ENCODE data around the gene ARHGEF10L. TPM values are rescaled to one million over a fixed set of nuclear protein-coding genes. Genes with fewer than 3 reads are reported as not detected.

ARHGEF10L gene
- total and polyA plus RNA-seq, 2 donors, result 1.9 to 11.5 TPM

- Histone ChIP-seq H3K36me3 (ENCODE audit: control insufficient read depth in 2 of 2, insufficient read depth in 2 of 2, low read length in 1 of 2) (no peaks in the 10 kb centered on the region), H3K4me1 (ENCODE audit: control insufficient read depth in 2 of 2, insufficient read depth in 2 of 2, low read length in 2 of 2) (no peaks in the 10 kb centered on the region), H3K4me3 (ENCODE audit: low read length in 2 of 2) (no peak overlapping the region), H3K27ac (ENCODE audit: low read depth in 1 of 2, low read length in 1 of 2) (no peak overlapping the region), H3K9me3 (ENCODE audit: control insufficient read depth in 2 of 2, insufficient read depth in 1 of 2, low read length in 1 of 2) (no peaks in the 10 kb centered on the region), H3K27me3 (ENCODE audit: control insufficient read depth in 2 of 2, insufficient read depth in 1 of 2, low read length in 1 of 2) (no peaks in the 10 kb centered on the region)
- WGBS, result 84% methylated on average over 5 of the region's 5 CpGs
- DNase-seq (ENCODE audit: low read depth in 6 of 9, low spot score in 9 of 9), result no peak
Measured at GRCh38 chr1:17713993-17714392, 174.5 kb downstream of the ARHGEF10L start.

DNA sequence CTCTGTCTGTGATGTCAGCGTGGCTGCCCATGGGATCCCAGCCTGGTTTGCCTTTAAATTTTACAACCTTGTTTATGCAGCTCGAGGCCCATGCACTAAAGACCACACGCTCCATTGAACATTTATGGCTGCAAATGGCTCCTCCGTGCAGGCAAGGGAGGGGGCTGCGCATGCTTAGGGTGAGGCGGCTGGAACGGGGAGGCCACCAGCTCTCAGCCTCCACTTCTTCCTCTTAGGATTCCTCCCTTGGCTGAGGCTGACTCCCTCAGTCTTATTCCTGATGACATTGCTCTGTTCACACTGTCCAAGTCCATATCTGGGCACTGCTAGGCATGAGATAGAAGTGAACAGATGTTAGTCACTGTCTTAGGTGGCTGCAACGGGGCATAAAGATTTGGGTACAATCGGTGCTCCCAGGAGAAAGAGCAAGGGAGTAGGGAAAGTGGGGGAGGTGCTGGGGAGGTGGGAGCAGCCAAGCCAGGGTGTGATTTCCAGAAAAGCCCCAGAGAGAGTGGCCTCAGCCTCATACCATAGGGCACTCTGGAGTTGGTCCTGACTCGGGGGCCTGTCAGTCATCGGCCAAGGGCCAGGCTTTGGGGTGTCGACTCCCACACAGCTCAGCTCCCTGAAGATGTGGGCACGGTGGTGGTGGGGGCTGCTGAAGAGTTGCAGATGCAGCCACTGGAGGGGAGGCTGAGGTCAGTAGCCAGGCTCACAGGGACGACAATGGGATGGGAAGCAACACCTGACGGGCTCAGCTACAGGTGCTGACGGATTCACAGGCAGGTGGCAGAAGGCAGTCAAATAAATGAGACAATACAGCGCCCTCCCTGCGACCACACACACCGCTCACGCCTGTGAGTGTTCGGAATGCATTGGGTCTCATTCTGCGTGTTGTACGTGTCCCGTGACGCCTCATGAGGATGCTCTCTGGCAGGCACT, 178.4 kb downstream of the ARHGEF10L start:
- Histone ChIP-seq H3K4me1 (ENCODE audit: control insufficient read depth in 2 of 2, insufficient read depth in 2 of 2, low read length in 2 of 2) (no peaks in the 10 kb centered on the region), H3K27ac (ENCODE audit: low read depth in 1 of 2, low read length in 1 of 2) (no peak overlapping the region), H3K27me3 (ENCODE audit: control insufficient read depth in 2 of 2, insufficient read depth in 1 of 2, low read length in 1 of 2) (no peaks in the 10 kb centered on the region), H3K36me3 (ENCODE audit: control insufficient read depth in 2 of 2, insufficient read depth in 2 of 2, low read length in 1 of 2) (no peaks in the 10 kb centered on the region), H3K4me3 (ENCODE audit: low read length in 2 of 2) (no peak overlapping the region), H3K9me3 (ENCODE audit: control insufficient read depth in 2 of 2, insufficient read depth in 1 of 2, low read length in 1 of 2) (no peaks in the 10 kb centered on the region)
- no peak for DNase-seq (ENCODE audit: low read depth in 6 of 9, low spot score in 9 of 9)
- WGBS, result 82% methylated on average over 25 of the region's 25 CpGs

- Histone ChIP-seq H3K4me3 (ENCODE audit: low read length in 2 of 2) (no peak overlapping the region), H3K9me3 (ENCODE audit: control insufficient read depth in 2 of 2, insufficient read depth in 1 of 2, low read length in 1 of 2) (no peaks in the 10 kb centered on the region), H3K36me3 (ENCODE audit: control insufficient read depth in 2 of 2, insufficient read depth in 2 of 2, low read length in 1 of 2) (no peaks in the 10 kb centered on the region), H3K27ac (ENCODE audit: low read depth in 1 of 2, low read length in 1 of 2) (no peak overlapping the region), H3K4me1 (ENCODE audit: control insufficient read depth in 2 of 2, insufficient read depth in 2 of 2, low read length in 2 of 2) (no peaks in the 10 kb centered on the region), H3K27me3 (ENCODE audit: control insufficient read depth in 2 of 2, insufficient read depth in 1 of 2, low read length in 1 of 2) (no peaks in the 10 kb centered on the region)
- 78% methylated on average over 5 of the region's 5 CpGs for whole genome bisulfite sequencing
- DNase-seq (ENCODE audit: low read depth in 6 of 9, low spot score in 9 of 9), result no peak
Measured at GRCh38 chr1:17719874-17720273, 180.4 kb downstream of the ARHGEF10L start.

DNA sequence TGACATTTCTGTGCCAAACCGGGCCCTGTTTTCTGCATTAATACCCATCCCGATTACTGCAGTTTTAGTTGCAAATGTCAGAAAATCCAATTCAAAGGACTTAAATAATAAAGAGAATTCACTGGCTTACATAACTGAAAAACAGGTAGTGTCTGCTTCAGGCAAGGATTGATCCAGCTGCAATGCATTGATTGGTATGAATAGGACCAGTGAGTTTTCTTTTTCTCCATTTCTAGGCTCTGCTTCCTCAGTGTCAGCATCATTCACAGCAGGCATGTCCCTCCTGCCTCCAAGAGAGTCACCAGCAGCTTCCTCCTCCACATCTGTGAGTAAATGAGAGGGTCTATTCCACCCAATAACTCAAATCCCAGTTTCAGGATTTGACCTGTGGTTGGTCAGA, 181.9 kb downstream of the ARHGEF10L start:
- Histone ChIP-seq H3K27ac (ENCODE audit: low read depth in 1 of 2, low read length in 1 of 2) (no peak overlapping the region), H3K4me3 (ENCODE audit: low read length in 2 of 2) (no peak overlapping the region), H3K9me3 (ENCODE audit: control insufficient read depth in 2 of 2, insufficient read depth in 1 of 2, low read length in 1 of 2) (no peaks in the 10 kb centered on the region), H3K4me1 (ENCODE audit: control insufficient read depth in 2 of 2, insufficient read depth in 2 of 2, low read length in 2 of 2) (no peaks in the 10 kb centered on the region), H3K36me3 (ENCODE audit: control insufficient read depth in 2 of 2, insufficient read depth in 2 of 2, low read length in 1 of 2) (no peaks in the 10 kb centered on the region), H3K27me3 (ENCODE audit: control insufficient read depth in 2 of 2, insufficient read depth in 1 of 2, low read length in 1 of 2) (no peaks in the 10 kb centered on the region)
- 96% methylated on average over 2 of the region's 2 CpGs for WGBS
- DNase-seq (ENCODE audit: low read depth in 6 of 9, low spot score in 9 of 9), result no peak

GRCh38 chr1:17723684-17724083, 184.2 kb downstream of the ARHGEF10L start:
- Histone ChIP-seq H3K27me3 (ENCODE audit: control insufficient read depth in 2 of 2, insufficient read depth in 1 of 2, low read length in 1 of 2) (no peaks in the 10 kb centered on the region), H3K36me3 (ENCODE audit: control insufficient read depth in 2 of 2, insufficient read depth in 2 of 2, low read length in 1 of 2) (no peaks in the 10 kb centered on the region), H3K4me3 (ENCODE audit: low read length in 2 of 2) (no peak overlapping the region), H3K27ac (ENCODE audit: low read depth in 1 of 2, low read length in 1 of 2) (no peak overlapping the region), H3K4me1 (ENCODE audit: control insufficient read depth in 2 of 2, insufficient read depth in 2 of 2, low read length in 2 of 2) (no peaks in the 10 kb centered on the region), H3K9me3 (ENCODE audit: control insufficient read depth in 2 of 2, insufficient read depth in 1 of 2, low read length in 1 of 2) (no peaks in the 10 kb centered on the region)
- WGBS, result 56% methylated on average over 6 of the region's 6 CpGs
- no peak for DNase-seq (ENCODE audit: low read depth in 6 of 9, low spot score in 9 of 9)

GRCh38 chr1:17724150-17724549, 184.7 kb downstream of the ARHGEF10L start:
- Histone ChIP-seq H3K36me3 (ENCODE audit: control insufficient read depth in 2 of 2, insufficient read depth in 2 of 2, low read length in 1 of 2) (no peaks in the 10 kb centered on the region), H3K9me3 (ENCODE audit: control insufficient read depth in 2 of 2, insufficient read depth in 1 of 2, low read length in 1 of 2) (no peaks in the 10 kb centered on the region), H3K4me1 (ENCODE audit: control insufficient read depth in 2 of 2, insufficient read depth in 2 of 2, low read length in 2 of 2) (no peaks in the 10 kb centered on the region), H3K4me3 (ENCODE audit: low read length in 2 of 2) (no peak overlapping the region), H3K27ac (ENCODE audit: low read depth in 1 of 2, low read length in 1 of 2) (no peak overlapping the region), H3K27me3 (ENCODE audit: control insufficient read depth in 2 of 2, insufficient read depth in 1 of 2, low read length in 1 of 2) (no peaks in the 10 kb centered on the region)
- DNase-seq (ENCODE audit: low read depth in 6 of 9, low spot score in 9 of 9), result no peak
- 86% methylated on average over 6 of the region's 6 CpGs for whole genome bisulfite sequencing

GRCh38 chr1:17725084-17725719, 185.7 kb downstream of the ARHGEF10L start:
- 93% methylated on average over 9 of the region's 9 CpGs for WGBS

DNA sequence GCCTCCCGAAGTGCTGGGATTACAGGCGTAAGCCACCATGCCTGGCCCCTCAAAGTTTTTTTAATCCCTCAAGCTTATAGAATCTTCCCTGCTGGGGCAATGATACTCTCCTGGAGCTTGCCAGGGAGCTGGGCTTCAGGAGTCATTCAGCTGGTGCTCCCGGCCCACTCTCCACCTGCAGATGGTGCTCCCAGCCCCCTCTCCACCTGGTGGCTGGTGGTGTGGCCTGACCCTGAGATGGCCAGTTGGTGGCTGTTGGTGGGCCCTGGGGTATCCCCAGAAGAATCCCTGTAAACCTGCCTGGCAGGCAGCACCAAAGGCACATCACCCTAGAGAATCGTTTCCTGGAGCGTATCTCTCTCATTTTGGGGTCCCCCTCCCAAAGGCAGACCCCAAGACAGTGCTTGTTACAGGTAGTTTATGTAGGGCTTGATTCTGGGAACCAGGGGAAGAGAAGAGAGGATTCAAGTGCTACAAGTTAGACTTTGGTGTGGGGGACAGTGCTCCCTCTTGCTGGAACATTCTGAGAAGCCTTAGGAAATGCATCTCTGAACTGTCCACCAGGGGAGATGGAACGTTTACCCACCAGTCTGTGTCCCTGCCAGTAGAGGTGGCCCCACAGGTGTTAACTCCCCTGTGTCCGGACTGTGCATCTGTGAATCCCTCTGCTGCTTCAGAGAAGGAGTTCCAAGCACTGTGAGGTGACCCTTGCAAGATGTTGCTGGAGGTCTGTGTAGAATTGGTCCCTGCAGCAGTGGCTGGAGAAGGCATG, 186.5 kb downstream of the ARHGEF10L start:
- H3K36me3 ChIP-seq (ENCODE audit: control insufficient read depth in 2 of 2, insufficient read depth in 2 of 2, low read length in 1 of 2), result no peaks in the 10 kb centered on the region
- no peak overlapping the region for H3K4me3 ChIP-seq (ENCODE audit: low read length in 2 of 2)
- H3K9me3 ChIP-seq (ENCODE audit: control insufficient read depth in 2 of 2, insufficient read depth in 1 of 2, low read length in 1 of 2), result no peaks in the 10 kb centered on the region
- H3K27me3 ChIP-seq (ENCODE audit: control insufficient read depth in 2 of 2, insufficient read depth in 1 of 2, low read length in 1 of 2), result no peaks in the 10 kb centered on the region
- no peaks in the 10 kb centered on the region for H3K4me1 ChIP-seq (ENCODE audit: control insufficient read depth in 2 of 2, insufficient read depth in 2 of 2, low read length in 2 of 2)
- DNase-seq (ENCODE audit: low read depth in 6 of 9, low spot score in 9 of 9), result no peak
- 74% methylated on average over 7 of the region's 7 CpGs for WGBS
- no peak overlapping the region for H3K27ac ChIP-seq (ENCODE audit: low read depth in 1 of 2, low read length in 1 of 2)

More at GRCh38 chr1:17725084-17725719, 185.7 kb downstream of the ARHGEF10L start:
- Histone ChIP-seq H3K27ac (ENCODE audit: low read depth in 1 of 2, low read length in 1 of 2) (no peak overlapping the region), H3K4me1 (ENCODE audit: control insufficient read depth in 2 of 2, insufficient read depth in 2 of 2, low read length in 2 of 2) (no peaks in the 10 kb centered on the region), H3K27me3 (ENCODE audit: control insufficient read depth in 2 of 2, insufficient read depth in 1 of 2, low read length in 1 of 2) (no peaks in the 10 kb centered on the region), H3K4me3 (ENCODE audit: low read length in 2 of 2) (no peak overlapping the region), H3K36me3 (ENCODE audit: control insufficient read depth in 2 of 2, insufficient read depth in 2 of 2, low read length in 1 of 2) (no peaks in the 10 kb centered on the region), H3K9me3 (ENCODE audit: control insufficient read depth in 2 of 2, insufficient read depth in 1 of 2, low read length in 1 of 2) (no peaks in the 10 kb centered on the region)
- no peak for DNase-seq (ENCODE audit: low read depth in 6 of 9, low spot score in 9 of 9)

Data from thymus (tissue), 11 donors.